SK-N-SH (cell line): ENCODE data around the gene PRKN. TPM values are rescaled to one million over a fixed set of nuclear protein-coding genes. Genes with fewer than 3 reads are reported as not detected.
"Not testable (repeated sequence)": the region's sequence is repeated elsewhere in the genome, so short reads cannot be mapped to it uniquely, and the experiment has no call there.

Source experiments
- CTCF ChIA-PET: fragments of 300-600, 350-600 bp; formaldehyde crosslinking; extraction: SDS; loops from one replicate; lab custom pipeline; 2021; lab: Yijun Ruan, JAX
- POLR2A ChIA-PET: fragments of 350-600 bp; sonication (Branson Sonifier 250); formaldehyde crosslinking; extraction: SDS; loops from one replicate; lab custom pipeline; 2020; ENCODE audit warnings: antibody characterized with exemption, inconsistent platforms; lab: Yijun Ruan, JAX
- DNase-seq: peaks from one replicate; pipeline ENCODE4 v3.0.0; 2012
- H2AFZ ChIP-seq: fragments of 200-600 bp; sonication (generic); 2 replicates; pipeline ENCODE4 v1.8.1; 2016; ENCODE audit warnings: antibody characterized with exemption, mild to moderate bottlenecking, low read depth
- H3F3A ChIP-seq: fragments of 200-600 bp; sonication (generic); replicated peaks from 2 replicates; pipeline ENCODE3; 2016; ENCODE audit warnings: antibody characterized with exemption, mild to moderate bottlenecking; ENCODE audit not compliant: insufficient read depth
- H3K27ac ChIP-seq, 2 experiments: fragments of 200-500 bp in 1 of 2; fragments of 200-600 bp in 1 of 2; sonication (Bioruptor generic) in 1 of 2; sonication (generic), shearing (Covaris generic) in 1 of 2; 2 replicates each; pipeline versions ENCODE4 v1.5.1 to v1.6.1; 2014 to 2016; ENCODE audit warnings: low read depth in 2 of 2, inconsistent platforms in 1 of 2, low read length in 1 of 2, mild to moderate bottlenecking in 1 of 2, mixed read lengths in 1 of 2
- H3K27me3 ChIP-seq: fragments of 200-600 bp; sonication (generic), shearing (Covaris generic); 2 replicates; pipeline ENCODE4 v1.6.1; 2016; ENCODE audit warnings: mixed run types; ENCODE audit not compliant: insufficient read depth
- H3K36me3 ChIP-seq, 2 experiments: fragments of 200-500 bp in 1 of 2; fragments of 200-600 bp in 1 of 2; sonication (Bioruptor generic) in 1 of 2; sonication (generic) in 1 of 2; replicated peaks in 1 of 2; 2 replicates each; pipeline versions ENCODE3 to v1.5.1; 2014 to 2016; ENCODE audit warnings: low read length in 1 of 2, mild to moderate bottlenecking in 1 of 2; ENCODE audit not compliant: insufficient read depth in 2 of 2, control insufficient read depth in 1 of 2
- H3K4me1 ChIP-seq, 2 experiments: fragments of 200-500 bp in 1 of 2; fragments of 200-600 bp in 1 of 2; sonication (Bioruptor generic) in 1 of 2; sonication (generic), shearing (Covaris generic) in 1 of 2; 2 replicates each; pipeline versions ENCODE4 v1.5.1 to v1.6.1; 2014 to 2016; ENCODE audit warnings: low read depth in 1 of 2, low read length in 1 of 2, mixed run types in 1 of 2; ENCODE audit not compliant: insufficient read depth in 2 of 2, control insufficient read depth in 1 of 2
- H3K4me2 ChIP-seq: fragments of 200-600 bp; sonication (generic), shearing (Covaris generic); 2 replicates; pipeline ENCODE4 v1.6.1; 2017; ENCODE audit warnings: mixed run types
- H3K4me3 ChIP-seq, 2 experiments: fragments of 200-500 bp in 1 of 2; fragments of 200-600 bp in 1 of 2; sonication (Bioruptor generic) in 1 of 2; sonication (generic), shearing (Covaris generic) in 1 of 2; 2 replicates each; pipeline versions ENCODE4 v1.5.1 to v1.8.1; 2014 to 2016; ENCODE audit warnings: low read depth in 2 of 2, inconsistent platforms in 1 of 2, low read length in 1 of 2, mild to moderate bottlenecking in 1 of 2, mixed read lengths in 1 of 2, moderate library complexity in 1 of 2
- H3K79me2 ChIP-seq: fragments of 200-600 bp; sonication (generic); 2 replicates; pipeline ENCODE4 v1.8.1; 2017; ENCODE audit warnings: mild to moderate bottlenecking; ENCODE audit not compliant: insufficient read depth
- H3K9ac ChIP-seq: fragments of 200-600 bp; sonication (generic); 2 replicates; pipeline ENCODE4 v1.6.1; 2017; ENCODE audit warnings: mixed run types
- H3K9me2 ChIP-seq: fragments of 200-600 bp; sonication (generic); 2 replicates; pipeline ENCODE4 v1.6.1; 2017; ENCODE audit warnings: mixed run types
- H3K9me3 ChIP-seq: fragments of 200-600 bp; sonication (generic); 2 replicates; pipeline ENCODE4 v1.6.1; 2017; ENCODE audit warnings: mixed run types, mild to moderate bottlenecking, moderate library complexity
- H4K20me1 ChIP-seq: fragments of 200-600 bp; sonication (generic); 2 replicates; pipeline ENCODE4 v1.6.1; 2017; ENCODE audit warnings: mild to moderate bottlenecking, mixed run types; ENCODE audit not compliant: insufficient read depth
- CTCF ChIP-seq: fragments of 200-600 bp; sonication (generic); IDR thresholded peaks from 2 replicates; pipeline ENCODE4 v1.6.1; 2017; ENCODE audit warnings: antibody characterized with exemption, mild to moderate bottlenecking, moderate library complexity
- EP300 ChIP-seq, 2 experiments: IDR thresholded peaks; 2 replicates each; pipeline versions ENCODE4 v1.4.0 to v1.6.1; 2012; ENCODE audit warnings: borderline replicate concordance in 1 of 2, low read depth in 1 of 2, low read length in 1 of 2
- EZH2phosphoT487 ChIP-seq: fragments of 200-600 bp; sonication (generic); IDR thresholded peaks from 2 replicates; pipeline ENCODE4 v1.6.1; 2017; ENCODE audit warnings: low read depth, mixed run types, mild to moderate bottlenecking, antibody characterized with exemption, moderate library complexity, borderline replicate concordance
- FOSL2 ChIP-seq: IDR thresholded peaks from 2 replicates; pipeline ENCODE4 v1.4.0; 2012; ENCODE audit warnings: low read depth, mild to moderate bottlenecking, moderate library complexity, borderline replicate concordance
- FOXJ3 ChIP-seq: sonication (generic); formaldehyde crosslinking; IDR thresholded peaks from 2 replicates; pipeline ENCODE4 v1.5.1; 2020; ENCODE audit warnings: mild to moderate bottlenecking, missing genetic modification reagents
- FOXM1 ChIP-seq: IDR thresholded peaks from 2 replicates; pipeline ENCODE4 v1.4.0; 2012; ENCODE audit warnings: low read depth, mild to moderate bottlenecking
- GABPA ChIP-seq: IDR thresholded peaks from 2 replicates; pipeline ENCODE4 v1.4.0; 2012; ENCODE audit warnings: low read depth, mild to moderate bottlenecking
- JUND ChIP-seq: IDR thresholded peaks from 2 replicates; pipeline ENCODE4 v1.4.0; 2012
- MAX ChIP-seq: IDR thresholded peaks from 2 replicates; pipeline ENCODE4 v1.4.0; 2012; ENCODE audit warnings: low read depth
- MEF2A ChIP-seq: IDR thresholded peaks from 2 replicates; pipeline ENCODE4 v1.4.0; 2012; ENCODE audit warnings: low read depth, borderline replicate concordance
- NFIC ChIP-seq: IDR thresholded peaks from 2 replicates; pipeline ENCODE4 v1.4.0; 2012; ENCODE audit warnings: borderline replicate concordance
- NRF1 ChIP-seq: IDR thresholded peaks from 2 replicates; pipeline ENCODE4 v1.6.1; 2012; ENCODE audit warnings: low read depth, mild to moderate bottlenecking, low read length
- RCOR1 ChIP-seq: fragments of 150-350 bp; IDR thresholded peaks from 2 replicates; pipeline ENCODE4 v1.6.1; 2017; ENCODE audit warnings: antibody characterized with exemption, low read length
- RFX5 ChIP-seq: IDR thresholded peaks from 2 replicates; pipeline ENCODE4 v1.6.1; 2012; ENCODE audit warnings: mild to moderate bottlenecking, improper control_type of control experiment, low read length
- RXRA ChIP-seq: IDR thresholded peaks from 2 replicates; pipeline ENCODE4 v1.4.0; 2012; ENCODE audit warnings: low read depth, mild to moderate bottlenecking, borderline replicate concordance
- TAF1 ChIP-seq: IDR thresholded peaks from 2 replicates; pipeline ENCODE4 v1.6.1; 2012; ENCODE audit warnings: low read depth, mild to moderate bottlenecking, low read length, moderate library complexity, borderline replicate concordance
- TEAD4 ChIP-seq: IDR thresholded peaks from 2 replicates; pipeline ENCODE4 v1.4.0; 2012; ENCODE audit warnings: mild to moderate bottlenecking, borderline replicate concordance; ENCODE audit not compliant: insufficient read depth
- YY1 ChIP-seq: IDR thresholded peaks from 2 replicates; pipeline ENCODE4 v1.4.0; 2012; ENCODE audit warnings: low read depth, mild to moderate bottlenecking
- WGBS: methylation state at CpG from one replicate; pipeline ENCODE4 v1.1.6; 2017; ENCODE audit warnings: low lambda C conversion rate; 5-methylcytosine and 5-hydroxymethylcytosine counted together
- polyA plus RNA-seq, 3 experiments: library from polyadenylated mRNA; depleted of rRNA; stranded (reverse); fragments of >200 nt; gene quantifications; 2 replicates each; pipeline ENCODE4 v1.2.3, GENCODE V29; 2012
- TF ChIP-seq, protein P1 (sequence below): IDR thresholded peaks from 2 replicates; pipeline ENCODE4 v1.6.1; 2012; ENCODE audit warnings: mild to moderate bottlenecking, low read depth, low read length, moderate library complexity

PRKN gene
- polyA plus RNA-seq, 1 of the 3 experiments (the other 2 are of a cell fraction) = 0.76 TPM

GRCh38 chr6:161853657-161854056 lies 873.9 kb downstream of the PRKN start:
- TF ChIP-seq JUND = no peak
- TF ChIP-seq YY1 = no peak
- no peak for TF ChIP-seq NFIC
- no peak for TF ChIP-seq FOXJ3 (CRISPR knock-in tag)
- no peak for TF ChIP-seq RXRA
- no peak for TF ChIP-seq MEF2A
- TF ChIP-seq EZH2phosphoT487 = no peak
- no peak for TF ChIP-seq RCOR1
- TF ChIP-seq TEAD4 = no peak
- TF ChIP-seq MAX = no peak
- TF ChIP-seq CTCF = no peak
- no peak for TF ChIP-seq FOSL2
- TF ChIP-seq RFX5 = no peak
- no peak for TF ChIP-seq NRF1
- no peak for TF ChIP-seq GABPA
- no peak for TF ChIP-seq TAF1
- no peak for TF ChIP-seq FOXM1
- TF ChIP-seq EP300 (IDR thresholded peaks at IDR 0.05; ENCODE audit: borderline replicate concordance in 1 of 2, low read depth in 1 of 2, low read length in 1 of 2) = no peak
- TF ChIP-seq, protein P1, sequence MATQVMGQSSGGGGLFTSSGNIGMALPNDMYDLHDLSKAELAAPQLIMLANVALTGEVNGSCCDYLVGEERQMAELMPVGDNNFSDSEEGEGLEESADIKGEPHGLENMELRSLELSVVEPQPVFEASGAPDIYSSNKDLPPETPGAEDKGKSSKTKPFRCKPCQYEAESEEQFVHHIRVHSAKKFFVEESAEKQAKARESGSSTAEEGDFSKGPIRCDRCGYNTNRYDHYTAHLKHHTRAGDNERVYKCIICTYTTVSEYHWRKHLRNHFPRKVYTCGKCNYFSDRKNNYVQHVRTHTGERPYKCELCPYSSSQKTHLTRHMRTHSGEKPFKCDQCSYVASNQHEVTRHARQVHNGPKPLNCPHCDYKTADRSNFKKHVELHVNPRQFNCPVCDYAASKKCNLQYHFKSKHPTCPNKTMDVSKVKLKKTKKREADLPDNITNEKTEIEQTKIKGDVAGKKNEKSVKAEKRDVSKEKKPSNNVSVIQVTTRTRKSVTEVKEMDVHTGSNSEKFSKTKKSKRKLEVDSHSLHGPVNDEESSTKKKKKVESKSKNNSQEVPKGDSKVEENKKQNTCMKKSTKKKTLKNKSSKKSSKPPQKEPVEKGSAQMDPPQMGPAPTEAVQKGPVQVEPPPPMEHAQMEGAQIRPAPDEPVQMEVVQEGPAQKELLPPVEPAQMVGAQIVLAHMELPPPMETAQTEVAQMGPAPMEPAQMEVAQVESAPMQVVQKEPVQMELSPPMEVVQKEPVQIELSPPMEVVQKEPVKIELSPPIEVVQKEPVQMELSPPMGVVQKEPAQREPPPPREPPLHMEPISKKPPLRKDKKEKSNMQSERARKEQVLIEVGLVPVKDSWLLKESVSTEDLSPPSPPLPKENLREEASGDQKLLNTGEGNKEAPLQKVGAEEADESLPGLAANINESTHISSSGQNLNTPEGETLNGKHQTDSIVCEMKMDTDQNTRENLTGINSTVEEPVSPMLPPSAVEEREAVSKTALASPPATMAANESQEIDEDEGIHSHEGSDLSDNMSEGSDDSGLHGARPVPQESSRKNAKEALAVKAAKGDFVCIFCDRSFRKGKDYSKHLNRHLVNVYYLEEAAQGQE = no peak
- H3F3A ChIP-seq = no peaks in the 10 kb centered on the region
- no peak overlapping the region for H3K9ac ChIP-seq
- no peak overlapping the region for H3K27ac ChIP-seq
- H2AFZ ChIP-seq = no peak overlapping the region
- no peak overlapping the region for H3K4me2 ChIP-seq
- no peaks in the 10 kb centered on the region for H3K9me2 ChIP-seq
- H3K36me3 ChIP-seq = no peaks in the 10 kb centered on the region
- H3K9me3 ChIP-seq = no peaks in the 10 kb centered on the region
- H3K4me1 ChIP-seq = no peaks in the 10 kb centered on the region; a peak in 1 of 4 replicates
- WGBS = 33% methylated on average over 7 of the region's 7 CpGs
- H3K27me3 ChIP-seq = no peaks in the 10 kb centered on the region
- DNase-seq = no peak
- CTCF ChIA-PET = interaction anchor here (1.4 to 1.9 kb wide), 2 partner anchors 17 to 435 kb away, joined by 3 to 6 read pairs; no protein-coding TSS in a partner anchor
- no peak overlapping the region for H3K4me3 ChIP-seq
- H4K20me1 ChIP-seq = no peaks in the 10 kb centered on the region
- POLR2A ChIA-PET = no interaction called here
- H3K79me2 ChIP-seq = no peaks in the 10 kb centered on the region

DNA sequence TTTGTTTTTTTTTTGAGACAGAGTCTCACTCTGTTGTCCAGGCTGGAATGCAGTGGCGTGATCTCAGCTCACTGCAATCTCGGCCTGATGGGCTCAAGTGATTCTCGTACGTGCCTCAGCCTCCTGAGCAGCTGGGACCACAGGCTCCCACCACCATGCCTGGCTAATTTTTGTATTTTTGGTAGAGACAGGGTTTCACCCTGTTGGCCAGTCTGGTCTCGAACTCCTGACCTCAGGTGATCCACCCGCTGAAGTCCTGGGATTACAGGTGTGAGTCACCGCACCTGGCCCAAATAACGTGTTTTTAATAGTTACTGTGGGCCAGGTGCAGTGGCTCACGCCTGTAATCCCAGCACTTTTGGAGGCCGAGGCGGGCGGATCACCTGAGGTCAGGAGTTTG lies 876.1 kb downstream of the PRKN start:
- H3K4me3 ChIP-seq, CTCF ChIA-PET, H3K36me3 ChIP-seq, H3K4me1 ChIP-seq, H3K27me3 ChIP-seq, H3K9me3 ChIP-seq, H3K9ac ChIP-seq, H3K9me2 ChIP-seq, H3K79me2 ChIP-seq, DNase-seq, H3F3A ChIP-seq, POLR2A ChIA-PET, H3K4me2 ChIP-seq, H2AFZ ChIP-seq, H4K20me1 ChIP-seq, H3K27ac ChIP-seq: not testable (repeated sequence)
- 63% methylated on average over 12 of the region's 12 CpGs for WGBS
